ENCODE measurements around the gene SUGP2.

Gene SUGP2

GRCh38 chr19:18996796-18997394 lies 36.4 kb downstream of the SUGP2 start:
- Mint-ChIP-seq H3K9me3 (no peaks in the 10 kb centered on the region), H3K4me3 (no peak overlapping the region), H3K4me1 (peaks cover 10% of the 10 kb centered on the region), H3K36me3 (ENCODE audit: low read depth) (peaks cover 42% of the 10 kb centered on the region), H3K27ac (no peak overlapping the region), H3K27me3 (no peaks in the 10 kb centered on the region)
- DNase-seq (no peak), ATAC-seq (no peak)

- DNase-seq: no peak
- no peak for ATAC-seq
- Mint-ChIP-seq H3K9me3 (no peaks in the 10 kb centered on the region), H3K4me3 (no peak overlapping the region), H3K27ac (no peak overlapping the region), H3K36me3 (ENCODE audit: low read depth) (peaks cover 39% of the 10 kb centered on the region), H3K4me1 (peaks cover 10% of the 10 kb centered on the region), H3K27me3 (no peaks in the 10 kb centered on the region)
These were observed 37.0 kb downstream of the SUGP2 start for GRCh38 chr19:18996351-18996750.

- H3K4me1 Mint-ChIP-seq: peaks cover 10% of the 10 kb centered on the region
- ATAC-seq (peak; percentile 60), DNase-seq (no peak)
- no peaks in the 10 kb centered on the region for H3K9me3 Mint-ChIP-seq
- H3K27ac Mint-ChIP-seq: no peak overlapping the region
- H3K36me3 Mint-ChIP-seq (ENCODE audit: low read depth): peaks cover 40% of the 10 kb centered on the region
- no peaks in the 10 kb centered on the region for H3K27me3 Mint-ChIP-seq
- H3K4me3 Mint-ChIP-seq: no peak overlapping the region
These were observed 37.5 kb downstream of the SUGP2 start for GRCh38 chr19:18995804-18996241.

- H3K9me3 Mint-ChIP-seq: no peaks in the 10 kb centered on the region
- no peak overlapping the region for H3K4me3 Mint-ChIP-seq
- peaks cover 32% of the 10 kb centered on the region for H3K36me3 Mint-ChIP-seq (ENCODE audit: low read depth)
- no peaks in the 10 kb centered on the region for H3K4me1 Mint-ChIP-seq
- no peak for DNase-seq
- no peaks in the 10 kb centered on the region for H3K27me3 Mint-ChIP-seq
- no peak for ATAC-seq
- H3K27ac Mint-ChIP-seq: no peak overlapping the region
These were observed 40.2 kb downstream of the SUGP2 start for GRCh38 chr19:18993115-18993514.

- Mint-ChIP-seq H3K27ac (no peak overlapping the region), H3K36me3 (ENCODE audit: low read depth) (peaks cover 28% of the 10 kb centered on the region), H3K4me1 (no peaks in the 10 kb centered on the region), H3K4me3 (no peak overlapping the region), H3K9me3 (no peaks in the 10 kb centered on the region), H3K27me3 (no peaks in the 10 kb centered on the region)
- no peak for ATAC-seq
- DNase-seq: no peak
These were observed 40.6 kb downstream of the SUGP2 start for GRCh38 chr19:18992696-18993095.

- Mint-ChIP-seq H3K27me3 (peaks cover 3% of the 10 kb centered on the region), H3K36me3 (ENCODE audit: low read depth) (peaks cover 28% of the 10 kb centered on the region), H3K4me3 (no peak overlapping the region), H3K9me3 (no peaks in the 10 kb centered on the region), H3K27ac (no peak overlapping the region), H3K4me1 (no peaks in the 10 kb centered on the region)
- DNase-seq (no peak), ATAC-seq (no peak)
These were observed 41.8 kb downstream of the SUGP2 start for GRCh38 chr19:18991468-18991867.

- no peak overlapping the region for H3K27ac Mint-ChIP-seq
These were observed 42.3 kb downstream of the SUGP2 start for GRCh38 chr19:18991006-18991405.

GRCh38 chr19:18990128-18990708 lies 43.1 kb downstream of the SUGP2 start:
- Mint-ChIP-seq H3K4me1 (no peaks in the 10 kb centered on the region), H3K27ac (no peak overlapping the region), H3K36me3 (ENCODE audit: low read depth) (peaks cover 26% of the 10 kb centered on the region), H3K4me3 (no peak overlapping the region), H3K9me3 (no peaks in the 10 kb centered on the region), H3K27me3 (peaks cover 11% of the 10 kb centered on the region)
- DNase-seq (no peak), ATAC-seq (peak; percentile 16)

More at GRCh38 chr19:18991006-18991405, 42.3 kb downstream of the SUGP2 start:
- no peak for DNase-seq
- no peak overlapping the region for H3K4me3 Mint-ChIP-seq
- no peaks in the 10 kb centered on the region for H3K4me1 Mint-ChIP-seq
- no peaks in the 10 kb centered on the region for H3K9me3 Mint-ChIP-seq
- no peak for ATAC-seq
- peaks cover 28% of the 10 kb centered on the region for H3K36me3 Mint-ChIP-seq (ENCODE audit: low read depth)
- H3K27me3 Mint-ChIP-seq: peaks cover 7% of the 10 kb centered on the region

GRCh38 chr19:18989316-18989715 lies 44.0 kb downstream of the SUGP2 start:
- H3K4me3 Mint-ChIP-seq: no peak overlapping the region
- peaks cover 25% of the 10 kb centered on the region for H3K36me3 Mint-ChIP-seq (ENCODE audit: low read depth)
- H3K27ac Mint-ChIP-seq: no peak overlapping the region
- H3K27me3 Mint-ChIP-seq: peaks cover 17% of the 10 kb centered on the region
- no peak for ATAC-seq
- no peaks in the 10 kb centered on the region for H3K9me3 Mint-ChIP-seq
- H3K4me1 Mint-ChIP-seq: no peaks in the 10 kb centered on the region
- no peak for DNase-seq

- no peak overlapping the region for H3K4me3 Mint-ChIP-seq
- no peaks in the 10 kb centered on the region for H3K9me3 Mint-ChIP-seq
- no peak for DNase-seq
- H3K27ac Mint-ChIP-seq: no peak overlapping the region
- ATAC-seq: no peak
- peaks cover 23% of the 10 kb centered on the region for H3K27me3 Mint-ChIP-seq
- H3K4me1 Mint-ChIP-seq: no peaks in the 10 kb centered on the region
- peaks cover 8% of the 10 kb centered on the region for H3K36me3 Mint-ChIP-seq (ENCODE audit: low read depth)
These were observed 45.9 kb downstream of the SUGP2 start for GRCh38 chr19:18987456-18987855.

- H3K27ac Mint-ChIP-seq: no peak overlapping the region
- no peaks in the 10 kb centered on the region for H3K36me3 Mint-ChIP-seq (ENCODE audit: low read depth)
- DNase-seq: no peak
- H3K27me3 Mint-ChIP-seq: peaks cover 31% of the 10 kb centered on the region
- ATAC-seq: no peak
- no peaks in the 10 kb centered on the region for H3K9me3 Mint-ChIP-seq
- H3K4me3 Mint-ChIP-seq: no peak overlapping the region
- no peaks in the 10 kb centered on the region for H3K4me1 Mint-ChIP-seq
These were observed 48.1 kb downstream of the SUGP2 start for GRCh38 chr19:18985257-18985656.

- H3K9me3 Mint-ChIP-seq: no peaks in the 10 kb centered on the region
These were observed 49.1 kb downstream of the SUGP2 start for GRCh38 chr19:18984251-18984650.

GRCh38 chr19:18982669-18983068 lies 50.6 kb downstream of the SUGP2 start:
- ATAC-seq (no peak), DNase-seq (no peak)
- no peak overlapping the region for H3K27ac Mint-ChIP-seq
- H3K4me3 Mint-ChIP-seq: no peak overlapping the region
- no peaks in the 10 kb centered on the region for H3K4me1 Mint-ChIP-seq
- no peaks in the 10 kb centered on the region for H3K36me3 Mint-ChIP-seq (ENCODE audit: low read depth)
- no peaks in the 10 kb centered on the region for H3K9me3 Mint-ChIP-seq
- peaks cover 37% of the 10 kb centered on the region for H3K27me3 Mint-ChIP-seq

More at GRCh38 chr19:18984251-18984650, 49.1 kb downstream of the SUGP2 start:
- Mint-ChIP-seq H3K27me3 (peaks cover 31% of the 10 kb centered on the region), H3K4me3 (no peak overlapping the region), H3K4me1 (no peaks in the 10 kb centered on the region), H3K36me3 (ENCODE audit: low read depth) (no peaks in the 10 kb centered on the region), H3K27ac (no peak overlapping the region)
- no peak for DNase-seq
- no peak for ATAC-seq

GRCh38 chr19:18980432-18981020 lies 52.8 kb downstream of the SUGP2 start:
- no peak overlapping the region for H3K27ac Mint-ChIP-seq
- no peak overlapping the region for H3K4me3 Mint-ChIP-seq
- no peaks in the 10 kb centered on the region for H3K4me1 Mint-ChIP-seq
- ATAC-seq: no peak
- H3K36me3 Mint-ChIP-seq (ENCODE audit: low read depth): no peaks in the 10 kb centered on the region
- no peak for DNase-seq
- H3K27me3 Mint-ChIP-seq: peaks cover 30% of the 10 kb centered on the region
- no peaks in the 10 kb centered on the region for H3K9me3 Mint-ChIP-seq

GRCh38 chr19:18978616-18979015 lies 54.7 kb downstream of the SUGP2 start:
- H3K36me3 Mint-ChIP-seq (ENCODE audit: low read depth): no peaks in the 10 kb centered on the region
- H3K27ac Mint-ChIP-seq: no peak overlapping the region
- DNase-seq (no peak), ATAC-seq (no peak)
- H3K4me3 Mint-ChIP-seq: no peak overlapping the region
- H3K4me1 Mint-ChIP-seq: no peaks in the 10 kb centered on the region
- H3K27me3 Mint-ChIP-seq: peaks cover 18% of the 10 kb centered on the region
- no peaks in the 10 kb centered on the region for H3K9me3 Mint-ChIP-seq
